Fibroblast of villous mesenchyme (primary cell): Measurements from ENCODE around the gene ABCC2. TPM values are rescaled to one million over a fixed set of nuclear protein-coding genes. Genes with fewer than 3 reads are reported as not detected.
A peak's percentile ranks its signal among the peaks of the same experiment; 100 is the strongest.

Experiments
- DNase-seq: peaks from one replicate; pipeline ENCODE4 v3.0.0-alpha.2; 2010; ENCODE audit warnings: low read depth
- H3K4me3 ChIP-seq: 2 replicates; pipeline ENCODE4 v1.5.1; 2011; ENCODE audit warnings: low read depth, mild to moderate bottlenecking, low read length
- total RNA-seq: library from RNA; depleted of rRNA; stranded (reverse); fragments of >200 nt; gene quantifications from 2 replicates; pipeline ENCODE4 v1.2.3, GENCODE V29; 2012
- TF ChIP-seq, protein P1 (sequence below): IDR thresholded peaks from 2 replicates; pipeline ENCODE4 v1.5.1; 2012; ENCODE audit warnings: low read depth, mild to moderate bottlenecking, low read length; ENCODE audit not compliant: insufficient read depth

ABCC2 gene
- total RNA-seq, 1 donor = 0.43 TPM

DNA sequence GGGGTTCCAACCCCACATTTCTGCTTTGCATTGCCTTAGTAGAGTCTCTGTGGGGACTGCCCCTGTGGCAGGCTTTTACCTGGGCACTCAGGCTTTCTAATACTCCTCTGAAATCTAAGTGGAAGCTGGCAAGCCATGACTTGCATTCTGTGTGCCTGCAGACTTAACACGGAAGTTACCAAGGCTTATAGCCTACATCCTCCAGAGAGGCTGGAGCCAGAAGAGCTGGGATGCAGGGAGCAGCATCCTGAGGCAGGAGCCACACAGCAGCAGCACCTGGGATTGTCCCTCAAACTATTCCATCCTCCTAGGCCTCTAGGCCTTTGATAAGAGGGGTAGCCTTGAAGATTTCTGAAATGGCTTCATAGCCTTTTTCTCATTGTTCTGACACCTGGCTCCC is 22.1 kb upstream of the ABCC2 start:
- no peak overlapping the region for H3K4me3 ChIP-seq
- TF ChIP-seq, protein P1, sequence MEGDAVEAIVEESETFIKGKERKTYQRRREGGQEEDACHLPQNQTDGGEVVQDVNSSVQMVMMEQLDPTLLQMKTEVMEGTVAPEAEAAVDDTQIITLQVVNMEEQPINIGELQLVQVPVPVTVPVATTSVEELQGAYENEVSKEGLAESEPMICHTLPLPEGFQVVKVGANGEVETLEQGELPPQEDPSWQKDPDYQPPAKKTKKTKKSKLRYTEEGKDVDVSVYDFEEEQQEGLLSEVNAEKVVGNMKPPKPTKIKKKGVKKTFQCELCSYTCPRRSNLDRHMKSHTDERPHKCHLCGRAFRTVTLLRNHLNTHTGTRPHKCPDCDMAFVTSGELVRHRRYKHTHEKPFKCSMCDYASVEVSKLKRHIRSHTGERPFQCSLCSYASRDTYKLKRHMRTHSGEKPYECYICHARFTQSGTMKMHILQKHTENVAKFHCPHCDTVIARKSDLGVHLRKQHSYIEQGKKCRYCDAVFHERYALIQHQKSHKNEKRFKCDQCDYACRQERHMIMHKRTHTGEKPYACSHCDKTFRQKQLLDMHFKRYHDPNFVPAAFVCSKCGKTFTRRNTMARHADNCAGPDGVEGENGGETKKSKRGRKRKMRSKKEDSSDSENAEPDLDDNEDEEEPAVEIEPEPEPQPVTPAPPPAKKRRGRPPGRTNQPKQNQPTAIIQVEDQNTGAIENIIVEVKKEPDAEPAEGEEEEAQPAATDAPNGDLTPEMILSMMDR = no peak
- no peak for DNase-seq

DNA sequence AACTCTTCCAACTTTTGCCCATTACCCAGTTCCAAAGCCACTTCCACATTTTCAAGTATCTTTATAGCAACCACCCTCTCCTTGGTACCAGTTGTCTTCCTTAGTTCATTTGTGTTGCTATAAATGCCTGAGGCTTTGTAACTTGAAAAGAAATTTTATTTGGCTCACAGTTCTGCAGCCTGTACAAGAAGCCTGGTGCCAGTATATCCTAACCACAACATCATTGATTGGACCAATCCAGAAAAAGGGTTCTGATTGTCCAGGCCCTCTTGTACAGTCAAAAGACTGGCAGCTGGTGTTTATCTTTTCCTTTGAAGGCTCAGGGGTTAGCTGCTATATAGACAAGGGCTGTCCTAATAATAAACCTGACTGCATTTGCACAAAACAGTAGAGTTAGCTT is 21.1 kb upstream of the ABCC2 start:
- DNase-seq = peak; percentile 20
- TF ChIP-seq, protein P1 = no peak
- H3K4me3 ChIP-seq = no peak overlapping the region

DNA sequence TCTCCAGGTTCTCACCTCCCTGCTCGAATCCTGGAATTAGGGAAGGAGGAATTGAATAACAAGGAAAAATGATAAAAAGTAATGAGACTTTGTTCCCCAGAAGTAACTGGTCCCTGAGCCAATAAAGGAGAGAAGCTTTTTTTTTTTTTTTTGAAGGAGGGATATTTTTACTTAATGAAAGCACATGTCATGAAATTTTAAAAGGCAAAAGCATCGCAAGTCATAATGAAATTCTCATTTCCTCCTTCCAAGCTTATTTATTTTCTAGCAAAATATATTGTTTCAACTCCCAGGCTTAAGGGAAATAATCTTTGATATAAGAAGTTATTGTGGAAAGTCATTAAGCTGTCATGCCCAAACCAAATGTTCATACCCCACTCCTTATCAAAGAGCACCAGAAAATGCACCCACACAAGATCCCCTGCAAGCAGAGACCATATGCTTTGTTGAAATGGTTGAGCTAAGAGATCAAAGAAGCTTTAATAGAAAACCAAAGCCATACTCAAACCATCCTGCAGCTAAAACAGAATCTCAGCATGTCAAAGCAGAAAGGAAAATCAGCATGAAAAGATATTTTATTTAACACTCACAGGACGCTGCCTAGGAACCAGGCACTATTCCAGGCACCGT is 16.7 kb upstream of the ABCC2 start:
- no peak overlapping the region for H3K4me3 ChIP-seq
- DNase-seq = no peak
- TF ChIP-seq, protein P1 = no peak

DNA sequence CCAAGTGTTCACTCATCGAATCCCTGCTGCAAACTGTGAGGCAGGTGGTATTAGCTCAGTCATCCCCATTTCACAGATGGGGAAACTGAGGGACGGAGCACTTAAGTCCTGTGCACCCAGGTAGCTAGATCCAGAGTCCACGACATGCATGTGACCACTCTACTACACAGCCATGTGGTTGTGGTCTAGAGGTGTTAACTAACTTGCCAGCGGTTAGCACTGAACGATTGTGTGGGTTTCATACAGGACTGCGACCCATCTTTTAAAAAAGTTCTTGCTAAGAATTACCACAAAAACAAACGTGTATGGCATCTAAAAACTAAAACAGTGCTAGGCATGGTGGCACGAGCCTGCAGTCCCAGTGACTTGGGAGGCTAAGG is 16.1 kb upstream of the ABCC2 start:
- H3K4me3 ChIP-seq = no peak overlapping the region
- TF ChIP-seq, protein P1 = no peak
- no peak for DNase-seq

DNA sequence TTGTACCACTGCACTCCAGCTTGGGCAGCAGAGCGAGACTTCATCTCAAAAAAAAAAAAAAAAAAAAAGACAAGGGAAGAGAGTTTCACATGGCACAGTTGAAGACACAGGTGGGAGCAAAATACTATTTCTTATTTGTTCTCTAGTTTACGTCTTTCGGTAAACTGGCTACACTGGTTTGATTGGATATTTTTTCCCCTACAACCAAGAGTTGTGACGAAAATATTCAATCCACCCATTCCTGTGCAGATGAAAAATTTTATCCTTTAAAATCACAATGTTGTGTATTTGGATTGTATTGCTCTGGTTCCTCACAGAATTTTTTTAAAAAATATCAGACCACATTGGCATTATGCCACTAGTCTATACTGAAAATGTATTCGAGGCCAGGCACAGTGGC is 14.5 kb upstream of the ABCC2 start:
- TF ChIP-seq, protein P1 = no peak
- no peak for DNase-seq
- H3K4me3 ChIP-seq = no peak overlapping the region

DNA sequence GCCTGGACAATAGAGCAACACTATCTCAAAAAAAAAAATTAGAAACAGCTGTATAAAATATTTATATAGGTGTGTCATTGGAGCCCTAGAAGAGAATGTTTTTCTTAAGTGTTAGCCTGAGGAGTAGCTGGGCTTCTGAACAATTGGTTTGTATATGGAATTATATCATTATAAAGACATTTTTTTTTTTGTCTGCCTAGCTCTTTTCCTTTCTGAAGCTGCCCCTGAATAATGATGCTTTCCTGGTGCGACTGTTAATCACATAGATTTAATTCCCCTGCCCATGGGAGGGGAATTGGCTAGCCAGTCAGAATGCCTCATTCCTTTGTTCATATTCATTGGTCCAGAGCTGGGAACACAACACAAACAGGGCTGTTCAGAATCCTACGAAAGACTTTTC is 13.9 kb upstream of the ABCC2 start:
- DNase-seq = no peak
- no peak overlapping the region for H3K4me3 ChIP-seq
- TF ChIP-seq, protein P1 = no peak

DNA sequence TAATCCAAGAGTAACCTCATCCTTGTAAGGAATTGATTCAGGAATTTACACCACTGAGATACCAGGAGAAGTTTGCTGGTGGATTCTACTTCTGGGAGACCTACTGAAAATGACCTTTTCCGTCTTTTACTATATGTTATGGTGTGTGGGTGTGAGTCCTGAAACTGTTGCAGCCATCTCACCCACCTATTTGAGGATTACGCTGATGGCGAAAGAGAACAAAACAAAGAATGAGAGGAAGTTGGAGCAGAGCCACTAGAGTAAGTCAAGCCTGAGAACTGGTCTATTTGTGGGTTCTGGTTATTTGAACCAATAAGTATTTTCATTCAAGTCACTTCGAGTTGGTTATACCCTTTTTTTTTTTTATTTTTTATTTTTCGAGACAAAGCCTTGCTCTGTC is 12.7 kb upstream of the ABCC2 start:
- no peak overlapping the region for H3K4me3 ChIP-seq
- TF ChIP-seq, protein P1 = no peak
- DNase-seq = no peak
